Adipose tissue (tissue), 3 donors: ENCODE results near the gene RUNX3. TPM values are rescaled to one million over a fixed set of nuclear protein-coding genes. Genes with fewer than 3 reads are reported as not detected.
"Not testable (repeated sequence)": the region's sequence is repeated elsewhere in the genome, so short reads cannot be mapped to it uniquely, and the experiment has no call there.

Experiments
- H3K27ac ChIP-seq: one replicate; pipeline ENCODE4 v1.5.1; 2013; ENCODE audit warnings: low read depth, low read length
- WGBS, 3 donors: extraction: QIAGEN DNeasy Blood & Tissue Kit; methylation state at CpG; one replicate each; pipeline ENCODE4 v1.1.7; 2013; 5-methylcytosine and 5-hydroxymethylcytosine counted together
- polyA plus RNA-seq, 3 donors: library from polyadenylated mRNA; stranded (reverse); fragments of 200-250 nt; gene quantifications; one replicate each; pipeline ENCODE4 v1.2.3, GENCODE V29; 2013
- donor health status: healthy with polysubstance abuse.
- donor health status: Bipolar disorder and iron deficiency.
- donor health status: healthy.

Gene RUNX3
- polyA plus RNA-seq, 3 donors = 0.67 to 2.0 (median 0.70) TPM

- 63 to 74% (median 66%) methylated on average over 7 of the region's 7 CpGs for WGBS, 3 donors
- H3K27ac ChIP-seq = no peak overlapping the region
Measured at GRCh38 chr1:24908591-24909259, 21.4 kb downstream of the RUNX3 start.

GRCh38 chr1:24907587-24908294 is 22.3 kb downstream of the RUNX3 start:
- WGBS, 3 donors = 96% methylated on average over 56 to 57 of the region's 57 CpGs

GRCh38 chr1:24906760-24907490 is 23.2 kb downstream of the RUNX3 start:
- WGBS, 3 donors = 82 to 91% (median 86%) methylated on average over 20 of the region's 20 CpGs

More at GRCh38 chr1:24907587-24908294, 22.3 kb downstream of the RUNX3 start:
- H3K27ac ChIP-seq = not testable (repeated sequence)

GRCh38 chr1:24905979-24906720 is 23.9 kb downstream of the RUNX3 start:
- 79 to 82% (median 81%) methylated on average over 17 of the region's 17 CpGs for WGBS, 3 donors
- H3K27ac ChIP-seq = no peak overlapping the region

More at GRCh38 chr1:24906760-24907490, 23.2 kb downstream of the RUNX3 start:
- no peak overlapping the region for H3K27ac ChIP-seq

- H3K27ac ChIP-seq = no peak overlapping the region
- 80 to 86% (median 84%) methylated on average over 13 of the region's 13 CpGs for WGBS, 3 donors
Measured at GRCh38 chr1:24905355-24905978, 24.6 kb downstream of the RUNX3 start.

- no peak overlapping the region for H3K27ac ChIP-seq
- WGBS, 3 donors = 57 to 67% (median 63%) methylated on average over 11 of the region's 11 CpGs
Measured at GRCh38 chr1:24904731-24905354, 25.2 kb downstream of the RUNX3 start.

GRCh38 chr1:24903955-24904730 is 25.9 kb downstream of the RUNX3 start:
- 75 to 86% (median 85%) methylated on average over 23 to 25 of the region's 25 CpGs for WGBS, 3 donors
- H3K27ac ChIP-seq = no peak overlapping the region

GRCh38 chr1:24903560-24903954 is 26.5 kb downstream of the RUNX3 start:
- H3K27ac ChIP-seq = no peak overlapping the region
- 82 to 92% (median 89%) methylated on average over 6 of the region's 6 CpGs for WGBS, 3 donors

GRCh38 chr1:24903011-24903461 is 27.0 kb downstream of the RUNX3 start:
- 78 to 87% (median 86%) methylated on average over 10 of the region's 10 CpGs for WGBS, 3 donors
- no peak overlapping the region for H3K27ac ChIP-seq

GRCh38 chr1:24902471-24902891 is 27.6 kb downstream of the RUNX3 start:
- WGBS, 3 donors = 92 to 94% (median 93%) methylated on average over 20 to 22 of the region's 22 CpGs
- H3K27ac ChIP-seq = no peak overlapping the region

- WGBS, 3 donors = 91 to 93% (median 92%) methylated on average over 27 to 38 of the region's 38 CpGs
- H3K27ac ChIP-seq = no peak overlapping the region
Measured at GRCh38 chr1:24901791-24902470, 28.1 kb downstream of the RUNX3 start.

- H3K27ac ChIP-seq = no peak overlapping the region
- 62 to 81% (median 77%) methylated on average over 12 of the region's 12 CpGs for WGBS, 3 donors
Measured at GRCh38 chr1:24900985-24901781, 28.9 kb downstream of the RUNX3 start.

- 69 to 75% (median 74%) methylated on average over 9 of the region's 9 CpGs for WGBS, 3 donors
Measured at GRCh38 chr1:24900486-24900849, 29.6 kb downstream of the RUNX3 start.

GRCh38 chr1:24899581-24900485 is 30.2 kb downstream of the RUNX3 start:
- no peak overlapping the region for H3K27ac ChIP-seq
- 72 to 80% (median 76%) methylated on average over 14 of the region's 14 CpGs for WGBS, 3 donors

More at GRCh38 chr1:24900486-24900849, 29.6 kb downstream of the RUNX3 start:
- H3K27ac ChIP-seq = no peak overlapping the region
